GM23338 (cell line): ENCODE data around the gene GPC5. TPM values are rescaled to one million over a fixed set of nuclear protein-coding genes. Genes with fewer than 3 reads are reported as not detected.
A peak's percentile ranks its signal among the peaks of the same experiment; 100 is the strongest.

Source experiments
- ATAC-seq: fragments of 200-7000 bp; cut with Tn5 transposase; 3 replicates; pipeline ENCODE4 v1.9.1; 2020
- DNase-seq: peaks from one replicate; pipeline ENCODE4 v3.0.0-alpha.2; 2015; ENCODE audit warnings: low spot score
- H2AFZ ChIP-seq: fragments of 200-600 bp; sonication (generic); 2 replicates; pipeline ENCODE4 v1.8.0; 2016; ENCODE audit warnings: antibody characterized with exemption, mild to moderate bottlenecking, moderate library complexity
- H3F3A ChIP-seq: fragments of 200-600 bp; sonication (generic); replicated peaks from 2 replicates; pipeline ENCODE4 v1.8.0; 2017; ENCODE audit warnings: antibody characterized with exemption, mixed run types, low read depth
- H3K27ac ChIP-seq: fragments of 200-600 bp; sonication (generic); 2 replicates; pipeline ENCODE4 v1.6.1; 2016; ENCODE audit warnings: low read depth
- H3K27me3 ChIP-seq: fragments of 200-600 bp; sonication (generic); 2 replicates; pipeline ENCODE4 v1.8.0; 2016; ENCODE audit warnings: mild to moderate bottlenecking, mixed run types, moderate library complexity; ENCODE audit not compliant: insufficient read depth
- H3K36me3 ChIP-seq: fragments of 200-600 bp; sonication (generic); 2 replicates; pipeline ENCODE4 v1.8.0; 2016; ENCODE audit warnings: mild to moderate bottlenecking; ENCODE audit not compliant: insufficient read depth
- H3K4me1 ChIP-seq: fragments of 200-600 bp; sonication (generic); 2 replicates; pipeline ENCODE4 v1.8.0; 2016; ENCODE audit warnings: mild to moderate bottlenecking, moderate library complexity; ENCODE audit not compliant: insufficient read depth
- H3K4me2 ChIP-seq: fragments of 200-600 bp; sonication (generic); 2 replicates; pipeline ENCODE4 v1.7.1; 2017; ENCODE audit warnings: mixed run types
- H3K4me3 ChIP-seq: fragments of 200-600 bp; sonication (generic); 2 replicates; pipeline ENCODE4 v1.6.1; 2016; ENCODE audit warnings: mixed run types
- H3K79me2 ChIP-seq: fragments of 200-600 bp; sonication (generic); replicated peaks from 2 replicates; pipeline ENCODE4 v1.8.0; 2017; ENCODE audit warnings: mild to moderate bottlenecking; ENCODE audit not compliant: insufficient read depth
- H3K9me2 ChIP-seq: fragments of 200-600 bp; sonication (generic); 2 replicates; pipeline ENCODE4 v1.8.0; 2017; ENCODE audit not compliant: insufficient read depth
- H4K20me1 ChIP-seq: fragments of 200-600 bp; sonication (generic); replicated peaks from 2 replicates; pipeline ENCODE4 v1.8.0; 2017; ENCODE audit warnings: mild to moderate bottlenecking; ENCODE audit not compliant: insufficient read depth
- H3K27ac Mint-ChIP-seq: 2 replicates; pipeline ENCODE4 v1.8.0; 2020; ENCODE audit warnings: inconsistent platforms, mild to moderate bottlenecking, moderate library complexity, mixed read lengths
- H3K27me3 Mint-ChIP-seq: 3 replicates; pipeline ENCODE4 v1.8.0; 2022; ENCODE audit warnings: low read depth, mild to moderate bottlenecking, moderate library complexity, mixed read lengths, inconsistent platforms; ENCODE audit not compliant: insufficient read depth, poor library complexity
- H3K36me3 Mint-ChIP-seq: 3 replicates; pipeline ENCODE4 v1.8.0; 2021; ENCODE audit warnings: low read depth, mild to moderate bottlenecking, inconsistent platforms, moderate library complexity, mixed read lengths
- H3K4me1 Mint-ChIP-seq: 3 replicates; pipeline ENCODE4 v1.8.0; 2020; ENCODE audit warnings: mild to moderate bottlenecking, inconsistent platforms, mixed read lengths
- H3K4me3 Mint-ChIP-seq: 3 replicates; pipeline ENCODE4 v1.8.0; 2021; ENCODE audit warnings: moderate library complexity, mild to moderate bottlenecking, inconsistent platforms, mixed read lengths
- H3K9me3 Mint-ChIP-seq: 3 replicates; pipeline ENCODE4 v1.8.0; 2020; ENCODE audit warnings: moderate library complexity, mild to moderate bottlenecking, inconsistent platforms, mixed read lengths
- CTCF ChIP-seq, 2 experiments: fragments of 200-600 bp in 1 of 2; sonication (generic) in 1 of 2; conservative IDR thresholded peaks; 2 replicates each; pipeline versions ENCODE4 v1.5.1 to v1.6.1; 2016 to 2017; ENCODE audit warnings: antibody characterized with exemption in 2 of 2, low read depth in 2 of 2, mild to moderate bottlenecking in 2 of 2, moderate library complexity in 1 of 2
- NANOG ChIP-seq: IDR thresholded peaks from 2 replicates; pipeline ENCODE4 v1.6.1; 2016; ENCODE audit warnings: antibody characterized with exemption, borderline replicate concordance
- POLR2AphosphoS5 ChIP-seq: IDR thresholded peaks from 2 replicates; pipeline ENCODE4 v1.6.1; 2016; ENCODE audit warnings: antibody characterized with exemption, low read depth
- REST ChIP-seq: IDR thresholded peaks from one replicate; pipeline ENCODE4 v1.6.1; 2018; ENCODE audit warnings: antibody characterized with exemption; ENCODE audit not compliant: unreplicated experiment
- STAT1 ChIP-seq: IDR thresholded peaks from one replicate; pipeline ENCODE4 v1.6.1; 2016; ENCODE audit warnings: antibody characterized with exemption; ENCODE audit not compliant: unreplicated experiment
- polyA plus RNA-seq: library from polyadenylated mRNA; unstranded; fragments of >200 nt; fragmentation: Nextera tagmentation; extraction: Ambion mirVana; gene quantifications from 2 replicates; pipeline ENCODE4 v1.2.1, GENCODE V29; 2016
- total RNA-seq: library from RNA; depleted of rRNA; stranded (reverse); fragments of >200 nt; shearing (Covaris generic); gene quantifications from 2 replicates; pipeline ENCODE4 v1.2.3, GENCODE V29; 2014

GPC5 gene
- total and polyA plus RNA-seq, 2 experiments from 2014 or later: 0.95 to 1.1 TPM

- no peak overlapping the region for H3K4me3 ChIP-seq
- Mint-ChIP-seq H3K9me3 (no peaks in the 10 kb centered on the region; the same call in 2 of the 3 replicates), H3K4me3 (no peak overlapping the region), H3K27me3 (no peaks in the 10 kb centered on the region), H3K4me1 (no peaks in the 10 kb centered on the region), H3K27ac (no peak overlapping the region), H3K36me3 (no peaks in the 10 kb centered on the region; the same call in 1 of the 3 replicates)
- no peak overlapping the region for H3K27ac ChIP-seq
- H3K36me3 ChIP-seq: no peaks in the 10 kb centered on the region
- no peaks in the 10 kb centered on the region for H3K79me2 ChIP-seq
- no peaks in the 10 kb centered on the region for H4K20me1 ChIP-seq
- H3K9me2 ChIP-seq: no peaks in the 10 kb centered on the region
- H3K27me3 ChIP-seq: no peaks in the 10 kb centered on the region
- no peak overlapping the region for H2AFZ ChIP-seq
- no peaks in the 10 kb centered on the region for H3F3A ChIP-seq
- H3K4me2 ChIP-seq: no peak overlapping the region
- no peaks in the 10 kb centered on the region for H3K4me1 ChIP-seq
- TF ChIP-seq STAT1 (no peak), NANOG (no peak)
- DNase-seq (no peak), ATAC-seq (no peak)
Observed at GRCh38 chr13:92054389-92054788, 656.0 kb downstream of the GPC5 start.

- Histone ChIP-seq H3F3A (no peaks in the 10 kb centered on the region), H3K36me3 (no peaks in the 10 kb centered on the region), H3K27ac (no peak overlapping the region), H3K79me2 (no peaks in the 10 kb centered on the region), H2AFZ (no peak overlapping the region), H3K9me2 (no peaks in the 10 kb centered on the region), H3K4me3 (no peak overlapping the region), H3K27me3 (no peaks in the 10 kb centered on the region), H3K4me1 (0 out of 2 replicates have a peak, but pooled peaks cover 4% of the 10 kb centered on the region), H3K4me2 (no peak overlapping the region), H4K20me1 (no peaks in the 10 kb centered on the region)
- peak; percentile 65 for DNase-seq
- Mint-ChIP-seq H3K4me1 (peaks cover 7% of the 10 kb centered on the region; the same call in 1 of the 3 replicates), H3K9me3 (no peaks in the 10 kb centered on the region), H3K36me3 (no peaks in the 10 kb centered on the region), H3K27me3 (no peaks in the 10 kb centered on the region), H3K4me3 (no peak overlapping the region), H3K27ac (no peak overlapping the region)
- peak; percentile 88 for ATAC-seq
- TF ChIP-seq POLR2AphosphoS5: no peak
- peak; percentile 67 to 84 for TF ChIP-seq CTCF (conservative IDR thresholded peaks at IDR 0.05; ENCODE audit: low read depth in 2 of 2)
Observed at GRCh38 chr13:92074658-92075057, 676.2 kb downstream of the GPC5 start.

- no peak overlapping the region for H3K4me3 Mint-ChIP-seq
- ATAC-seq: no peak
- TF ChIP-seq STAT1 (no peak), REST (no peak), NANOG (no peak)
Observed at GRCh38 chr13:92097337-92097903, 699.0 kb downstream of the GPC5 start.

More at GRCh38 chr13:92097337-92097903, 699.0 kb downstream of the GPC5 start:
- Histone ChIP-seq H3K36me3 (no peaks in the 10 kb centered on the region), H3K4me1 (no peaks in the 10 kb centered on the region), H3F3A (no peaks in the 10 kb centered on the region), H3K27me3 (no peaks in the 10 kb centered on the region), H4K20me1 (no peaks in the 10 kb centered on the region), H3K79me2 (no peaks in the 10 kb centered on the region), H2AFZ (no peak overlapping the region), H3K27ac (no peak overlapping the region), H3K4me2 (no peak overlapping the region), H3K9me2 (peaks cover 4% of the 10 kb centered on the region; the same call in 1 of the 2 replicates), H3K4me3 (no peak overlapping the region)
- Mint-ChIP-seq H3K36me3 (no peaks in the 10 kb centered on the region), H3K9me3 (no peaks in the 10 kb centered on the region; the same call in 2 of the 3 replicates), H3K4me1 (no peaks in the 10 kb centered on the region), H3K27me3 (no peaks in the 10 kb centered on the region), H3K27ac (no peak overlapping the region)
- no peak for DNase-seq
